ENCODE results near the gene GPR45.

DNA sequence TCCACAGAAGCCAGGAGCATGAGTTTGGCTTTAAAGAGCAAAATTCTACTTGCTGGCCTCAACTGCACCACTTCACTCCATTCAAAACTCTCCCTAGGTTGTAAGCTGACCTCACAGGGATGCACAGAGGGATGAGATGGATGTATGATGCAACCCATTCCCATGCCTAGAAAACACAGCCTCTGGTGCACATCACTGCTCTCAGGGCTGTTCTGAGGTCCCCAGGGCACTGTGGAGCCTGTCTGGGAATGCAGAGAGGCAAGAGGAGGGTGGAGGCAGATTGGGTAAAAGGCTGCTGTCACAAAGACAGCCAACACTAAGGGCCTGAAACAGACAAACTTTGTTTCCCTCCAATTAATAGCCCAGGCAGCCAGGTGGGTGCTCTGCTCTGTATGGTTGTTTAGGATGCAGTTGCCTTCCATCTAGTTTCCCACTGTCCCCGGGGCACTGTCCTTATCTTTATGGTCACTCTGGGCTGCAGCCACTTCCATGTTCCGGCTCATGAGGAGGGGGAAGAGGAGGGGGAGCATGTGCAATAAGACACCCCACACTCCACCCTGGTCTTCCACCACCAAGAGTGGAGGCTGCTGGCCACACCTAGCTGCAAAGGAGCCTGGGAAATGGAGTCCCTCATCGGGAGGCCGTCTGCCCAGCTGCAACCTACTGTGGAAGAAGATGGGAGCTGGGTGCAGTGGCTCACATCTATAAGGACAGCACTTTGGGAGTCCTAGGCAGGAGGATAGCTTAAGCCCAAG lies 7.0 kb downstream of the GPR45 start:
- TF ChIP-seq POLR2A (IDR thresholded peaks at IDR 0.05) (no peak), CTCF (IDR thresholded peaks at IDR 0.05) (no peak)

Measured in Peyer's patch (tissue), 4 donors.